K562 (cell line): ENCODE measurements around the gene BRWD1. TPM values are rescaled to one million over a fixed set of nuclear protein-coding genes. Genes with fewer than 3 reads are reported as not detected.

Experiments used
- ATAC-seq: fragments of 200-7000 bp; cut with Tn5 transposase; 3 replicates; pipeline ENCODE4 v1.9.1; 2020; ENCODE audit warnings: moderate library complexity
- BruUV-seq: library from RNA; stranded (reverse); fragments of 400-500 nt; replicated peaks from 2 replicates; lab custom pipeline; 2021; lab: Mats Ljungman, UMichigan
- CTCF ChIA-PET: fragments of 300-600 bp; formaldehyde crosslinking; extraction: SDS; loops from one replicate; lab custom pipeline; 2021; ENCODE audit warnings: low intra/inter-chr PET ratio; lab: Yijun Ruan, JAX
- POLR2A ChIA-PET: fragments of 300-600, 350-650 bp; sonication (Branson Sonifier 250); formaldehyde crosslinking; extraction: SDS; loops from one replicate; lab custom pipeline; 2021; ENCODE audit warnings: antibody characterized with exemption, inconsistent platforms; lab: Yijun Ruan, JAX
- DNase-seq, 4 experiments: peaks; one replicate each; pipeline versions ENCODE4 v3.0.0 to v3.0.0-alpha.2; 2011 to 2018; ENCODE audit warnings: low spot score in 3 of 4, mixed read lengths in 3 of 4; ENCODE audit errors: extremely low read depth in 1 of 4
- FAIRE-seq: peaks from 2 replicates; lab custom pipeline; 2011; peaks lifted over from hg19 to GRCh38; lab: Jason Lieb, UNC
- H2AFZ ChIP-seq: 2 replicates; pipeline ENCODE4 v1.6.0; 2011; ENCODE audit warnings: low read depth, low read length, control low read depth, inconsistent platforms
- H3K27ac ChIP-seq: fragments of 200-600 bp; 3 replicates; pipeline ENCODE4 v1.8.0; 2011; ENCODE audit warnings: low read depth, mild to moderate bottlenecking, control low read depth, inconsistent platforms, low read length, moderate library complexity, mixed read lengths; ENCODE audit errors: extremely low read depth
- H3K27me3 ChIP-seq, 2 experiments: fragments of 300-600 bp in 1 of 2; 2 replicates in 1 of 2; 3 replicates in 1 of 2; pipeline versions ENCODE4 v1.6.0 to v1.8.0; 2011; ENCODE audit warnings: inconsistent platforms in 2 of 2, low read length in 2 of 2, mild to moderate bottlenecking in 1 of 2, mixed read lengths in 1 of 2, moderate library complexity in 1 of 2; ENCODE audit not compliant: control insufficient read depth in 2 of 2, insufficient read depth in 2 of 2
- H3K36me3 ChIP-seq: fragments of 300-600 bp; 3 replicates; pipeline ENCODE4 v1.8.0; 2011; ENCODE audit warnings: mild to moderate bottlenecking, low read length, inconsistent platforms; ENCODE audit not compliant: control insufficient read depth, insufficient read depth
- H3K4me1 ChIP-seq, 2 experiments: fragments of 200-600 bp in 1 of 2; replicated peaks in 1 of 2; 2 replicates in 1 of 2; 3 replicates in 1 of 2; pipeline versions ENCODE4 v1.5.1 to v1.8.0; 2011; ENCODE audit warnings: inconsistent platforms in 2 of 2, low read length in 2 of 2, mild to moderate bottlenecking in 1 of 2, mixed read lengths in 1 of 2, moderate library complexity in 1 of 2; ENCODE audit not compliant: control insufficient read depth in 2 of 2, insufficient read depth in 2 of 2
- H3K4me2 ChIP-seq: 2 replicates; pipeline ENCODE4 v1.6.1; 2011; ENCODE audit warnings: low read length, control low read depth, inconsistent platforms, mixed read lengths; ENCODE audit not compliant: insufficient read depth
- H3K4me3 ChIP-seq: fragments of 200-600 bp; sonication (generic), shearing (Covaris generic); 2 replicates; pipeline ENCODE4 v1.5.1; 2016; ENCODE audit warnings: control low read depth, inconsistent platforms
- H3K79me2 ChIP-seq: fragments of 200-600 bp; 3 replicates; pipeline ENCODE4 v1.8.0; 2011; ENCODE audit warnings: low read length, inconsistent platforms; ENCODE audit not compliant: control insufficient read depth, insufficient read depth
- H3K9ac ChIP-seq, 2 experiments: 2 replicates each; pipeline versions ENCODE4 v1.6.0 to v1.6.1; 2011; ENCODE audit warnings: low read depth in 2 of 2, low read length in 2 of 2, control low read depth in 1 of 2, inconsistent platforms in 1 of 2, mild to moderate bottlenecking in 1 of 2, mixed read lengths in 1 of 2; ENCODE audit not compliant: insufficient read depth in 1 of 2
- H3K9me1 ChIP-seq: one replicate; pipeline ENCODE4 v1.6.0; 2011; ENCODE audit warnings: inconsistent platforms, mild to moderate bottlenecking, low read length, moderate library complexity; ENCODE audit not compliant: control insufficient read depth, insufficient read depth
- H3K9me3 ChIP-seq: replicated peaks from 2 replicates; pipeline ENCODE4 v1.5.1; 2011; ENCODE audit warnings: low read depth, low read length, inconsistent platforms; ENCODE audit not compliant: control insufficient read depth, insufficient read depth
- H4K20me1 ChIP-seq: replicated peaks from 2 replicates; pipeline ENCODE4 v1.6.1; 2011; ENCODE audit warnings: low read length, inconsistent platforms, mixed read lengths; ENCODE audit not compliant: control insufficient read depth, insufficient read depth
- CEBPZ ChIP-seq: fragments of 150-350 bp; IDR thresholded peaks from 2 replicates; pipeline ENCODE4 v1.6.1; 2014; ENCODE audit warnings: low read depth, mild to moderate bottlenecking, low read length, borderline replicate concordance
- CTCF ChIP-seq, 3 experiments: IDR thresholded peaks in 2 of 3; conservative IDR thresholded peaks in 1 of 3; 2 replicates each; pipeline ENCODE4 v1.5.1; 2011 to 2012; ENCODE audit warnings: low read length in 3 of 3, mild to moderate bottlenecking in 3 of 3, control low read depth in 2 of 3, improper control_type of control experiment in 1 of 3, inconsistent platforms in 1 of 3, low read depth in 1 of 3, mixed read lengths in 1 of 3, moderate library complexity in 1 of 3; ENCODE audit not compliant: insufficient read depth in 2 of 3
- EHMT2 ChIP-seq: fragments of 450-650 bp; IDR thresholded peaks from 2 replicates; pipeline ENCODE4 v1.6.1; 2018; ENCODE audit warnings: antibody characterized with exemption
- ELF4 ChIP-seq: fragments of 450-650 bp; formaldehyde crosslinking; IDR thresholded peaks from 2 replicates; pipeline ENCODE4 v1.4.0; 2022; ENCODE audit warnings: missing genetic modification characterization
- ESRRA ChIP-seq: fragments of 450-650 bp; IDR thresholded peaks from 2 replicates; pipeline ENCODE4 v1.6.1; 2014; ENCODE audit warnings: low read depth, mild to moderate bottlenecking, moderate library complexity, borderline replicate concordance
- FOXP1 ChIP-seq: sonication (generic); formaldehyde crosslinking; IDR thresholded peaks from 2 replicates; pipeline ENCODE4 v1.8.0; 2022; ENCODE audit warnings: mild to moderate bottlenecking, missing genetic modification reagents
- KLF1 ChIP-seq: fragments of 450-650 bp; IDR thresholded peaks from 2 replicates; pipeline ENCODE4 v1.6.1; 2016; ENCODE audit warnings: missing genetic modification characterization, missing compliant biosample characterization
- PATZ1 ChIP-seq: fragments of 250-450 bp; sonication (Bioruptor Pico); IDR thresholded peaks from 2 replicates; pipeline ENCODE4 v1.5.0; 2020; ENCODE audit warnings: mild to moderate bottlenecking, borderline replicate concordance
- PHF8 ChIP-seq: fragments of 200-600 bp; sonication (generic); IDR thresholded peaks from 2 replicates; pipeline ENCODE4 v1.6.1; 2012; ENCODE audit warnings: mixed run types, mild to moderate bottlenecking, inconsistent platforms, low read length, moderate library complexity, borderline replicate concordance
- RBM22 ChIP-seq: fragments of 200-400 bp; formaldehyde crosslinking; IDR thresholded peaks from 2 replicates; pipeline ENCODE4 v1.6.1; 2018; ENCODE audit warnings: low read length, low read depth; ENCODE audit not compliant: poor library complexity, severe bottlenecking
- RBM34 ChIP-seq: fragments of 200-400 bp; formaldehyde crosslinking; IDR thresholded peaks from 2 replicates; pipeline ENCODE4 v1.6.1; 2018; ENCODE audit warnings: low read length, borderline replicate concordance; ENCODE audit not compliant: insufficient read depth
- TGIF2 ChIP-seq: sonication (generic); formaldehyde crosslinking; IDR thresholded peaks from 2 replicates; pipeline ENCODE4 v1.8.1; 2022; ENCODE audit warnings: mild to moderate bottlenecking, missing genetic modification reagents, moderate library complexity
- ZBTB26 ChIP-seq: fragments of 450-650 bp; formaldehyde crosslinking; IDR thresholded peaks from 2 replicates; pipeline ENCODE4 v1.4.0; 2022; ENCODE audit warnings: missing genetic modification characterization
- ZNF12 ChIP-seq: sonication (generic); formaldehyde crosslinking; IDR thresholded peaks from 2 replicates; pipeline ENCODE4 v1.4.0; 2020; ENCODE audit warnings: mild to moderate bottlenecking, missing genetic modification reagents
- WGBS: fragments of 100-300 bp; shearing (Covaris generic); methylation state at CpG from one replicate; pipeline ENCODE4 v1.1.6; 2016; ENCODE audit warnings: low coverage, mixed read lengths; ENCODE audit not compliant: insufficient coverage; ENCODE audit errors: missing lambda C conversion rate; 5-methylcytosine and 5-hydroxymethylcytosine counted together
- in situ Hi-C: fragments of 300-500 bp; cut with MboI; formaldehyde crosslinking; loops from 4 replicates; pipeline ENCODE4 v1.15.0; 2018; ENCODE audit warnings: inconsistent platforms, mixed read lengths
- intact Hi-C: fragments of 100-400 bp; cut with micrococcal nuclease; formaldehyde crosslinking; loops from 2 replicates; pipeline ENCODE4 v1.14.2; 2022
- polyA plus RNA-seq, 8 experiments: library from polyadenylated mRNA; depleted of rRNA in 4 of 8; stranded (reverse) in 5 of 8; unstranded in 3 of 8; fragments of >200 nt; fragmentation: Nextera tagmentation in 2 of 8; fragmentation: Illumina TruSeq in 1 of 8; extraction: Ambion mirVana in 2 of 8; extraction: Trizol in 1 of 8; gene quantifications; 2 replicates each; pipeline versions ENCODE4 v1.2.1 to v1.2.3, GENCODE V29; 2011 to 2014; ENCODE audit warnings: inconsistent platforms in 1 of 8, missing spikeins in 1 of 8
- total RNA-seq, 7 experiments: library from RNA; depleted of rRNA in 6 of 7; stranded (reverse); fragments of >200 nt in 6 of 7; fragmentation: Illumina TruSeq in 2 of 7; extraction: Trizol in 2 of 7; gene quantifications; 2 replicates each; pipeline versions ENCODE4 v1.2.1 to v1.2.3, GENCODE V29; 2011 to 2021; ENCODE audit warnings: low replicate concordance in 1 of 7

BRWD1 gene
- total and polyA plus RNA-seq, 9 of the 15 experiments (the other 6 are each of a cell fraction or from before 2014, with no cell fraction given): 10.1 to 60.2 (median 34.1) TPM

GRCh38 chr21:39269620-39270019 is 43.8 kb downstream of the BRWD1 start:
- TF ChIP-seq RBM34 (no peak), RBM22 (no peak), ELF4 (CRISPR knock-in tag) (no peak), ESRRA (no peak), ZBTB26 (CRISPR knock-in tag) (no peak), EHMT2 (no peak), PHF8 (no peak), CTCF (IDR thresholded peaks at IDR 0.05 in 2 of 3, conservative IDR thresholded peaks at IDR 0.05 in 1 of 3; ENCODE audit: insufficient read depth in 2 of 3, low read depth in 1 of 3, low read length in 3 of 3) (no peak), KLF1 (tag) (no peak), FOXP1 (CRISPR knock-in tag) (no peak), PATZ1 (CRISPR knock-in tag) (no peak), CEBPZ (no peak), TGIF2 (CRISPR knock-in tag) (no peak), ZNF12 (CRISPR knock-in tag) (no peak)
- Histone ChIP-seq H3K36me3 (peaks cover 79% of the 10 kb centered on the region), H3K4me2 (no peak overlapping the region), H3K27me3 (no peaks in the 10 kb centered on the region), H2AFZ (no peak overlapping the region), H3K9me1 (no peaks in the 10 kb centered on the region), H3K4me3 (no peak overlapping the region), H3K9me3 (no peaks in the 10 kb centered on the region), H3K27ac (no peak overlapping the region), H4K20me1 (no peaks in the 10 kb centered on the region), H3K4me1 (no peaks in the 10 kb centered on the region), H3K9ac (no peak overlapping the region), H3K79me2 (no peaks in the 10 kb centered on the region)
- FAIRE-seq (no peak), DNase-seq (no peak), ATAC-seq (no peak)
- in situ Hi-C loops: no loop called here
- CTCF ChIA-PET: no interaction called here
- no TSS peak for BruUV-seq
- POLR2A ChIA-PET: no interaction called here
- 92% methylated on average over 2 of the region's 2 CpGs for WGBS
- intact Hi-C loops: no loop called here
